Measurements from ENCODE around the gene RBM45. TPM values are rescaled to one million over a fixed set of nuclear protein-coding genes. Genes with fewer than 3 reads are reported as not detected.

Gene RBM45
- total and polyA plus RNA-seq, 4 donors: 8.8 to 19.6 (median 13.0) TPM

DNA sequence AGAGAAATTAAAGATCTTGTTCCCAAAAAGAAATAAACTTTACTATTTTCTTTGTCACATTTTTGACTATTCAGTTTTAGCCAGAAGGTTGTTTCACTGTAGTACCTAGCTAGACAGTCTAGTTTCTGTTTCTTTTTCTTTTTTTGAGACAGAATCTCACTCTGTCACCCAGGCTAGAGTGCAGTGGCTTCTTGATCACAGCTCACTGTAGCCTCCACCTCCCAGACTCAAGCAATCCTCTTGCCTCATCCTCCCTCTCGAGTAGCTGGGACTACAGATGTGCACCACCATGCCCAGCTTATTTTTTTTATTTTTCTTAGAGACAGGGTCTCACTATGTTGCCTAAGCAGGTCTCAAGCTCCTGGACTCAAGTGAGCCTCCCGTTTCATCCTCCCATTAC, 2.2 kb downstream of the RBM45 start:
- Histone ChIP-seq H3K4me1 (ENCODE audit: control insufficient read depth in 5 of 5, insufficient read depth in 5 of 5, low read length in 5 of 5) (peaks cover 2 to 12% (median 5%) of the 10 kb centered on the region in 5 donors), H3K9ac (ENCODE audit: insufficient read depth in 1 of 2, low read length in 2 of 2) (no peak overlapping the region), H3K4me3 (no peak overlapping the region), H3K9me3 (ENCODE audit: control insufficient read depth in 4 of 4, insufficient read depth in 3 of 4, low read length in 3 of 4) (no peaks in the 10 kb centered on the region), H3K27ac (ENCODE audit: low read depth in 1 of 2, low read length in 1 of 2) (no peak overlapping the region), H3K36me3 (ENCODE audit: control insufficient read depth in 4 of 4, insufficient read depth in 4 of 4, low read length in 4 of 4) (peaks cover 0 to 3% (median 2%) of the 10 kb centered on the region in 4 donors), H3K27me3 (ENCODE audit: control insufficient read depth in 3 of 3, insufficient read depth in 3 of 3, low read length in 2 of 3) (no peaks in the 10 kb centered on the region)
- no peak for TF ChIP-seq CTCF (IDR thresholded peaks at IDR 0.05; ENCODE audit: control extremely low read depth, extremely low read depth)
- ATAC-seq (ENCODE audit: insufficient read depth, low FRiP score) (no peak), DNase-seq (no peak)
- 88 to 91% methylated on average over 2 of the region's 2 CpGs for whole genome bisulfite sequencing, 2 donors

- DNase-seq: no peak
- H3K27me3 ChIP-seq (ENCODE audit: control insufficient read depth in 3 of 3, insufficient read depth in 3 of 3, low read length in 2 of 3): no peaks in the 10 kb centered on the region
- no peak overlapping the region for H3K27ac ChIP-seq (ENCODE audit: low read depth in 1 of 2, low read length in 1 of 2)
- no peak overlapping the region for H3K9ac ChIP-seq (ENCODE audit: insufficient read depth in 1 of 2, low read length in 2 of 2)
- peaks cover 2 to 3% (median 2%) of the 10 kb centered on the region in 4 donors for H3K36me3 ChIP-seq (ENCODE audit: control insufficient read depth in 4 of 4, insufficient read depth in 4 of 4, low read length in 4 of 4)
- H3K4me1 ChIP-seq (ENCODE audit: control insufficient read depth in 5 of 5, insufficient read depth in 5 of 5, low read length in 5 of 5): peaks cover 2 to 12% (median 5%) of the 10 kb centered on the region in 5 donors
- ATAC-seq (ENCODE audit: insufficient read depth, low FRiP score): no peak
- H3K9me3 ChIP-seq (ENCODE audit: control insufficient read depth in 4 of 4, insufficient read depth in 3 of 4, low read length in 3 of 4): no peaks in the 10 kb centered on the region
- TF ChIP-seq CTCF (IDR thresholded peaks at IDR 0.05; ENCODE audit: control extremely low read depth, extremely low read depth): no peak
- H3K4me3 ChIP-seq: no peak overlapping the region
Observed at GRCh38 chr2:178115271-178115670, 3.0 kb downstream of the RBM45 start.

DNA sequence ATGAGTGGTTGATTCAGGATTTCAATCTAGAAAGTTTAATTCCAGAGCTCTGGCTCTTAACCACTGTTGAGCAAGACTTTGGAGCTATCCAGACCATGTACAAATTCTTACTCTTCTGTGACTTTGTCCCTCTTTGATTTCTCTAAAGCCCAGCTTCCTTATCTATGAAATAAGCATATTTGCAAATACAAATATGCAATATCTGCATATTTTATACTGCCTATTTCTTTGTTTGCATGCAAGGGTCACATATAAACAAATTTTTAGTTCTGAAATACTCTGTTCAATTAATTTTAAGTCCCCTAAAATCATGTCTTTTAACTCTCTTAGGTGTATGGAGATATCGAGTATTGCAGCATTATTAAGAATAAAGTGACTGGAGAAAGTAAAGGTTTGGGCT, 5.5 kb downstream of the RBM45 start:
- no peak overlapping the region for H3K9ac ChIP-seq (ENCODE audit: insufficient read depth in 1 of 2, low read length in 2 of 2)
- no peak for DNase-seq
- peaks cover 0 to 12% (median 5%) of the 10 kb centered on the region in 5 donors for H3K4me1 ChIP-seq (ENCODE audit: control insufficient read depth in 5 of 5, insufficient read depth in 5 of 5, low read length in 5 of 5)
- no peak for ATAC-seq (ENCODE audit: insufficient read depth, low FRiP score)
- H3K4me3 ChIP-seq: no peak overlapping the region
- WGBS, 2 donors: 94 to 97% methylated on average over 1 of the region's 1 CpG
- H3K27me3 ChIP-seq (ENCODE audit: control insufficient read depth in 3 of 3, insufficient read depth in 3 of 3, low read length in 2 of 3): no peaks in the 10 kb centered on the region
- TF ChIP-seq CTCF (IDR thresholded peaks at IDR 0.05; ENCODE audit: control extremely low read depth, extremely low read depth): no peak
- H3K36me3 ChIP-seq (ENCODE audit: control insufficient read depth in 4 of 4, insufficient read depth in 4 of 4, low read length in 4 of 4): peaks cover 4 to 10% (median 6%) of the 10 kb centered on the region in 4 donors
- H3K9me3 ChIP-seq (ENCODE audit: control insufficient read depth in 4 of 4, insufficient read depth in 3 of 4, low read length in 3 of 4): no peaks in the 10 kb centered on the region
- no peak overlapping the region for H3K27ac ChIP-seq (ENCODE audit: low read depth in 1 of 2, low read length in 1 of 2)

Data from lung (tissue), 12 donors.